Astrocyte (in vitro differentiated cells and primary cell): ENCODE results near the gene MACO1.

ENCODE experiments used
- EZH2 ChIP-seq: IDR thresholded peaks from 2 replicates; pipeline ENCODE4 v1.6.1; 2012; ENCODE audit warnings: mild to moderate bottlenecking, low read length, inconsistent platforms; ENCODE audit not compliant: insufficient read depth
- TF ChIP-seq, protein P1 (sequence below): IDR thresholded peaks from 2 replicates; pipeline ENCODE4 v1.5.1; 2011; ENCODE audit warnings: low read depth, mild to moderate bottlenecking, inconsistent platforms, low read length, moderate library complexity; ENCODE audit not compliant: insufficient read depth

GRCh38 chr1:25515033-25515432, 84.3 kb downstream of the MACO1 start:
- TF ChIP-seq, protein P1, sequence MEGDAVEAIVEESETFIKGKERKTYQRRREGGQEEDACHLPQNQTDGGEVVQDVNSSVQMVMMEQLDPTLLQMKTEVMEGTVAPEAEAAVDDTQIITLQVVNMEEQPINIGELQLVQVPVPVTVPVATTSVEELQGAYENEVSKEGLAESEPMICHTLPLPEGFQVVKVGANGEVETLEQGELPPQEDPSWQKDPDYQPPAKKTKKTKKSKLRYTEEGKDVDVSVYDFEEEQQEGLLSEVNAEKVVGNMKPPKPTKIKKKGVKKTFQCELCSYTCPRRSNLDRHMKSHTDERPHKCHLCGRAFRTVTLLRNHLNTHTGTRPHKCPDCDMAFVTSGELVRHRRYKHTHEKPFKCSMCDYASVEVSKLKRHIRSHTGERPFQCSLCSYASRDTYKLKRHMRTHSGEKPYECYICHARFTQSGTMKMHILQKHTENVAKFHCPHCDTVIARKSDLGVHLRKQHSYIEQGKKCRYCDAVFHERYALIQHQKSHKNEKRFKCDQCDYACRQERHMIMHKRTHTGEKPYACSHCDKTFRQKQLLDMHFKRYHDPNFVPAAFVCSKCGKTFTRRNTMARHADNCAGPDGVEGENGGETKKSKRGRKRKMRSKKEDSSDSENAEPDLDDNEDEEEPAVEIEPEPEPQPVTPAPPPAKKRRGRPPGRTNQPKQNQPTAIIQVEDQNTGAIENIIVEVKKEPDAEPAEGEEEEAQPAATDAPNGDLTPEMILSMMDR, result no peak
- no peak for TF ChIP-seq EZH2
